PC-9 (cell line): ENCODE measurements around the gene TAMALIN. TPM values are rescaled to one million over a fixed set of nuclear protein-coding genes. Genes with fewer than 3 reads are reported as not detected.
A peak's percentile ranks its signal among the peaks of the same experiment; 100 is the strongest.
"Not testable (repeated sequence)": the region's sequence is repeated elsewhere in the genome, so short reads cannot be mapped to it uniquely, and the experiment has no call there.

ENCODE experiments used
- BruUV-seq: library from RNA; stranded (reverse); fragments of 400-500 nt; replicated peaks from 2 replicates; lab custom pipeline; 2021; lab: Mats Ljungman, UMichigan
- CTCF ChIA-PET: fragments of 300-600 bp; sonication (Branson Sonifier 250); formaldehyde crosslinking; loops from one replicate; lab custom pipeline; 2022; ENCODE audit warnings: antibody characterized with exemption; lab: Charles Lee
- POLR2A ChIA-PET: fragments of 300-600 bp; sonication (Branson Sonifier 250); formaldehyde crosslinking; loops from one replicate; lab custom pipeline; 2022; ENCODE audit warnings: antibody characterized with exemption; ENCODE audit not compliant: unreplicated experiment; lab: Charles Lee
- DNase-seq, 2 experiments: peaks; one replicate each; pipeline versions ENCODE4 v3.0.0 to v3.0.0-alpha.2; 2015 to 2022; ENCODE audit warnings: mixed read lengths in 1 of 2
- H2AFZ ChIP-seq: fragments of 200-600 bp; sonication (generic); 2 replicates; pipeline ENCODE4 v1.8.1; 2017; ENCODE audit warnings: antibody characterized with exemption
- H3F3A ChIP-seq: fragments of 200-600 bp; sonication (generic); 2 replicates; pipeline ENCODE4 v1.8.1; 2017; ENCODE audit warnings: antibody characterized with exemption, mild to moderate bottlenecking, low read depth; ENCODE audit not compliant: insufficient read depth
- H3K27ac ChIP-seq: fragments of 200-600 bp; sonication (generic); 2 replicates; pipeline ENCODE4 v1.6.1; 2016; ENCODE audit warnings: mixed run types
- H3K27me3 ChIP-seq: fragments of 200-600 bp; sonication (generic); 2 replicates; pipeline ENCODE4 v1.6.1; 2016; ENCODE audit warnings: low read depth, mixed run types; ENCODE audit not compliant: insufficient read depth
- H3K36me3 ChIP-seq: fragments of 200-600 bp; sonication (generic); 2 replicates; pipeline ENCODE4 v1.6.1; 2016; ENCODE audit warnings: low read depth, mixed run types
- H3K4me1 ChIP-seq: fragments of 200-600 bp; sonication (generic); replicated peaks from 2 replicates; pipeline ENCODE4 v1.6.1; 2016; ENCODE audit warnings: mixed run types; ENCODE audit not compliant: insufficient read depth
- H3K4me2 ChIP-seq: fragments of 200-600 bp; sonication (generic); 2 replicates; pipeline ENCODE4 v1.6.1; 2017; ENCODE audit warnings: mixed run types
- H3K4me3 ChIP-seq: fragments of 200-600 bp; sonication (generic); 2 replicates; pipeline ENCODE4 v1.6.1; 2016; ENCODE audit warnings: mixed run types
- H3K79me2 ChIP-seq: fragments of 200-600 bp; sonication (generic); 2 replicates; pipeline ENCODE4 v1.6.1; 2017; ENCODE audit warnings: low read depth, mixed run types
- H3K9me2 ChIP-seq: fragments of 200-600 bp; sonication (generic); 2 replicates; pipeline ENCODE4 v1.8.1; 2017; ENCODE audit warnings: mild to moderate bottlenecking; ENCODE audit not compliant: insufficient read depth
- H3K9me3 ChIP-seq: fragments of 200-600 bp; sonication (generic); 2 replicates; pipeline ENCODE4 v1.8.1; 2016; ENCODE audit warnings: low read depth; ENCODE audit not compliant: insufficient read depth
- H4K20me1 ChIP-seq: fragments of 200-600 bp; sonication (generic); 2 replicates; pipeline ENCODE4 v1.8.1; 2017; ENCODE audit not compliant: insufficient read depth
- CTCF ChIP-seq: fragments of 200-600 bp; sonication (generic); conservative IDR thresholded peaks from 2 replicates; pipeline ENCODE4 v1.6.1; 2017; ENCODE audit warnings: mixed run types, antibody characterized with exemption, mild to moderate bottlenecking, moderate library complexity
- EZH2 ChIP-seq: fragments of 200-600 bp; sonication (generic); IDR thresholded peaks from 2 replicates; pipeline ENCODE4 v1.8.0; 2017; ENCODE audit warnings: antibody characterized with exemption, low read depth
- intact Hi-C: fragments of 100-400 bp; cut with micrococcal nuclease; formaldehyde crosslinking; loops from one replicate; pipeline ENCODE4 v1.10.0; 2022; ENCODE audit not compliant: unreplicated experiment
- total RNA-seq: library from RNA; stranded (reverse); gene quantifications from 2 replicates; pipeline ENCODE4 v1.2.3, GENCODE V29; 2021

The TAMALIN gene
- total RNA-seq, 1 experiment from 2014 or later = not detected

DNA sequence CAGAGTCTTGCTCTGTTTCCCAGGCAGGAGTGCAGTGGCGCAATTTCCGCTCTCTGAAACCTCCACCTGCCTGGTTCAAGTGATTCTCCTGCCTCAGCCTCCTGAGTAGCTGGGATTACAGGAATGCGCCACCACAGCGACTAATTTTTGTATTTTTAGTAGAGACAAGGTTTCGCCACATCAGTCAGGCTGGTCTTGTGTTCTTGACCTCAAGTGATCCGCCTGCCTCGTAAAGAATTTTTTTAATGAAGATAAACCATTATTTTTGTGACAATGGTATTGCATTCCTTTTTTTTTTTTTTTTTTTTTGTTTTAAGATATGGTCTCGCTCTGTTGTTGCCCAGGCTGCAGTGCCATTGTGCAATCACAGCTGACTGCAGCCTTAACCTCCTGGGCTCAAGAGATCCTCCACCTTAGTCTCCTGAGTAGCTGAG is 29.4 kb upstream of the TAMALIN start:
- H3K9me3 ChIP-seq = no peaks in the 10 kb centered on the region
- BruUV-seq = no TSS peak
- TF ChIP-seq EZH2 = no peak
- H2AFZ ChIP-seq = no peak overlapping the region
- intact Hi-C loops = no loop called here
- peaks cover 6% of the 10 kb centered on the region; the same call in 1 of the 2 replicates for H3F3A ChIP-seq
- no peaks in the 10 kb centered on the region for H3K4me1 ChIP-seq
- H3K4me3 ChIP-seq = no peak overlapping the region
- no peak overlapping the region for H3K27ac ChIP-seq
- POLR2A ChIA-PET = no interaction called here
- H4K20me1 ChIP-seq = peaks cover 13% of the 10 kb centered on the region; the same call in 1 of the 2 replicates
- CTCF ChIA-PET = interaction anchor here (0.7 to 1.2 kb wide), 2 partner anchors 82 to 1014 kb away, joined by 3 to 5 read pairs; no protein-coding TSS in a partner anchor
- H3K36me3 ChIP-seq = no peaks in the 10 kb centered on the region
- DNase-seq = no peak
- H3K27me3 ChIP-seq = no peaks in the 10 kb centered on the region
- H3K79me2 ChIP-seq = no peaks in the 10 kb centered on the region
- no peaks in the 10 kb centered on the region for H3K9me2 ChIP-seq
- no peak overlapping the region for H3K4me2 ChIP-seq

- H3K4me1 ChIP-seq, BruUV-seq, H3K36me3 ChIP-seq, H4K20me1 ChIP-seq, H3K9me3 ChIP-seq, H3K79me2 ChIP-seq, DNase-seq, H3K4me2 ChIP-seq, H3K27ac ChIP-seq, H3K9me2 ChIP-seq, POLR2A ChIA-PET, H3K27me3 ChIP-seq, intact Hi-C loops, H3F3A ChIP-seq, H2AFZ ChIP-seq, H3K4me3 ChIP-seq: not testable (repeated sequence)
- CTCF ChIA-PET = interaction anchor here (0.6 kb wide), 1 partner anchor 85 kb away, joined by 5 read pairs; no protein-coding TSS in a partner anchor
Observed at GRCh38 chr12:51979306-51979705, 27.4 kb upstream of the TAMALIN start.

GRCh38 chr12:51980051-51980808 is 26.5 kb upstream of the TAMALIN start:
- BruUV-seq = no TSS peak
- ChIA-PET POLR2A (no interaction called here), CTCF (interaction anchor here (0.5 kb wide), 1 partner anchor 720 kb away, joined by 10 read pairs; no protein-coding TSS in a partner anchor)
- peaks cover 4% of the 10 kb centered on the region; the same call in 1 of the 2 replicates for H3K36me3 ChIP-seq
- H3K4me2 ChIP-seq = no peak overlapping the region
- peak; percentile 91 for TF ChIP-seq CTCF
- TF ChIP-seq EZH2 = no peak
- intact Hi-C loops = loop anchor here (1.0 kb wide), 2 partner anchors 85 to 559 kb away; no protein-coding TSS in a partner anchor
- peaks cover 6% of the 10 kb centered on the region; the same call in 1 of the 2 replicates for H3F3A ChIP-seq
- H3K9me3 ChIP-seq = no peaks in the 10 kb centered on the region
- H3K4me1 ChIP-seq = no peaks in the 10 kb centered on the region
- no peak overlapping the region for H3K27ac ChIP-seq
- no peaks in the 10 kb centered on the region for H3K79me2 ChIP-seq
- no peaks in the 10 kb centered on the region for H3K27me3 ChIP-seq
- no peak overlapping the region for H2AFZ ChIP-seq
- H4K20me1 ChIP-seq = peaks cover 3% of the 10 kb centered on the region; the same call in 1 of the 2 replicates
- no peaks in the 10 kb centered on the region for H3K9me2 ChIP-seq
- no peak overlapping the region for H3K4me3 ChIP-seq
- peak in 1 of 2 experiments; percentile 43 for DNase-seq

DNA sequence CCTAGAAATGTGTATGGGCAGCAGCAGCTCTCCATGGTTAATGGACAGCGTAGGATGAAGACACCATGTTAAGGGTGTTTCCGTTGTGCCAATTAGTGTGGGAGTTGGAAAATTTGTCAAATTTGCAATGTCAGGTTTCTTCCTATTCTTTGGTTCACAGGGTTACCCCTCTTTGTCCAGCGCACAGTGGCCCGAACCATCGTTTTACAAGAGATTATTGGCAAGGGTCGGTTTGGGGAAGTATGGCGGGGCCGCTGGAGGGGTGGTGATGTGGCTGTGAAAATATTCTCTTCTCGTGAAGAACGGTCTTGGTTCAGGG is 26.0 kb upstream of the TAMALIN start:
- POLR2A ChIA-PET = no interaction called here
- H3F3A ChIP-seq = peaks cover 6% of the 10 kb centered on the region; the same call in 1 of the 2 replicates
- no peaks in the 10 kb centered on the region for H3K4me1 ChIP-seq
- no peak overlapping the region for H2AFZ ChIP-seq
- no peaks in the 10 kb centered on the region for H3K27me3 ChIP-seq
- H3K4me2 ChIP-seq = no peak overlapping the region
- DNase-seq = no peak
- TF ChIP-seq EZH2 (no peak), CTCF (no peak)
- no peak overlapping the region for H3K4me3 ChIP-seq
- no TSS peak for BruUV-seq
- no peaks in the 10 kb centered on the region for H3K9me2 ChIP-seq
- no peaks in the 10 kb centered on the region for H3K9me3 ChIP-seq
- intact Hi-C loops = loop anchor here (1.0 kb wide), 2 partner anchors 85 to 559 kb away; no protein-coding TSS in a partner anchor
- no peaks in the 10 kb centered on the region for H3K79me2 ChIP-seq
- peaks cover 3% of the 10 kb centered on the region; the same call in 1 of the 2 replicates for H4K20me1 ChIP-seq
- peaks cover 4% of the 10 kb centered on the region; the same call in 1 of the 2 replicates for H3K36me3 ChIP-seq
- CTCF ChIA-PET = interaction anchor here (0.5 to 0.9 kb wide), 2 partner anchors 43 to 720 kb away, joined by 3 to 10 read pairs; no protein-coding TSS in a partner anchor
- no peak overlapping the region for H3K27ac ChIP-seq
